A549 (cell line): ENCODE data around the gene AUTS2. TPM values are rescaled to one million over a fixed set of nuclear protein-coding genes. Genes with fewer than 3 reads are reported as not detected.

Experiments
- ATAC-seq, 2 experiments: fragments of 200-7000 bp in 1 of 2; fragments of >200 bp in 1 of 2; cut with Nextera tagmentation in 1 of 2; cut with Tn5 transposase in 1 of 2; 3 replicates each; pipeline versions ENCODE4 v1.8.0 to v1.9.1; 2018 to 2020; ENCODE audit warnings: mild to moderate bottlenecking in 1 of 2, moderate library complexity in 1 of 2
- CTCF ChIA-PET: fragments of 300-600 bp; sonication (Branson Sonifier 250); formaldehyde crosslinking; extraction: SDS; loops from one replicate; lab custom pipeline; 2021; ENCODE audit warnings: antibody characterized with exemption, inconsistent platforms; lab: Yijun Ruan, JAX
- POLR2A ChIA-PET: fragments of 350-600 bp; formaldehyde crosslinking; extraction: SDS; loops from one replicate; lab custom pipeline; 2021; ENCODE audit warnings: antibody characterized with exemption, inconsistent platforms; lab: Yijun Ruan, JAX
- DNase-seq, 2 experiments: peaks; one replicate each; pipeline versions ENCODE4 v3.0.0 to v3.0.0-alpha.2; 2011 to 2016; ENCODE audit warnings: low read depth in 1 of 2, low spot score in 1 of 2
- FAIRE-seq: peaks from 2 replicates; lab custom pipeline; 2011; peaks lifted over from hg19 to GRCh38; lab: Jason Lieb, UNC
- H3K27ac ChIP-seq, 2 experiments: fragments of >200 bp; sonication (Bioruptor Twin); formaldehyde crosslinking; 3 replicates each; pipeline ENCODE4 v1.5.1; 2016 to 2017
- H3K4me1 ChIP-seq: fragments of >200 bp; sonication (Bioruptor Twin); formaldehyde crosslinking; 3 replicates; pipeline ENCODE4 v1.6.1; 2016
- H3K4me2 ChIP-seq: fragments of >200 bp; sonication (Bioruptor Twin); formaldehyde crosslinking; 3 replicates; pipeline ENCODE4 v1.6.1; 2016
- H3K4me3 ChIP-seq: fragments of >200 bp; sonication (Bioruptor Twin); formaldehyde crosslinking; 3 replicates; pipeline ENCODE4 v1.5.1; 2016
- H3K9me3 ChIP-seq: fragments of >200 bp; sonication (Bioruptor Twin); formaldehyde crosslinking; 3 replicates; pipeline ENCODE4 v1.6.1; 2016
- BHLHE40 ChIP-seq: IDR thresholded peaks from 2 replicates; pipeline ENCODE4 v1.6.1; 2012; ENCODE audit warnings: low read depth, low read length, inconsistent platforms
- CBX2 ChIP-seq: fragments of 200-600 bp; sonication (generic); IDR thresholded peaks from 2 replicates; pipeline ENCODE4 v1.6.1; 2016; ENCODE audit warnings: low read depth, mild to moderate bottlenecking, borderline replicate concordance
- FOSL2 ChIP-seq, 2 experiments: fragments of 450-650 bp in 1 of 2; fragments of >200 bp in 1 of 2; sonication (Bioruptor Twin) in 1 of 2; formaldehyde crosslinking; IDR thresholded peaks; 2 replicates each; pipeline versions ENCODE4 v1.5.0 to v1.6.1; 2016 to 2020; ENCODE audit warnings: mild to moderate bottlenecking in 1 of 2, moderate library complexity in 1 of 2
- FOXS1 ChIP-seq: fragments of 250-450 bp; sonication (Bioruptor Pico); IDR thresholded peaks from 2 replicates; pipeline ENCODE4 v1.5.0; 2020; ENCODE audit warnings: mild to moderate bottlenecking, moderate library complexity
- GATA3 ChIP-seq: IDR thresholded peaks from 2 replicates; pipeline ENCODE4 v1.6.1; 2012; ENCODE audit warnings: borderline replicate concordance
- HDAC2 ChIP-seq: fragments of 200-600 bp; sonication (generic); IDR thresholded peaks from 2 replicates; pipeline ENCODE4 v1.6.1; 2016
- HES2 ChIP-seq: fragments of >200 bp; sonication (Bioruptor Twin); formaldehyde crosslinking; IDR thresholded peaks from 2 replicates; pipeline ENCODE4 v1.6.1; 2016
- HEYL ChIP-seq: fragments of 250-450 bp; sonication (Bioruptor Pico); IDR thresholded peaks from 2 replicates; pipeline ENCODE4 v1.8.0; 2021; ENCODE audit warnings: mild to moderate bottlenecking, moderate library complexity
- HMGXB4 ChIP-seq: fragments of 250-450 bp; sonication (Bioruptor Pico); IDR thresholded peaks from 2 replicates; pipeline ENCODE4 v1.5.0; 2021; ENCODE audit warnings: mild to moderate bottlenecking, moderate library complexity, borderline replicate concordance
- HOXB13 ChIP-seq: fragments of 250-450 bp; sonication (Bioruptor Pico); IDR thresholded peaks from 2 replicates; pipeline ENCODE4 v1.5.0; 2020; ENCODE audit warnings: low read depth, mild to moderate bottlenecking, moderate library complexity
- KDM5A ChIP-seq: fragments of 200-600 bp; sonication (generic); IDR thresholded peaks from 2 replicates; pipeline ENCODE4 v1.6.1; 2016; ENCODE audit warnings: antibody characterized with exemption, mild to moderate bottlenecking
- MAZ ChIP-seq: fragments of 150-350 bp; IDR thresholded peaks from 2 replicates; pipeline ENCODE4 v1.6.1; 2014; ENCODE audit warnings: antibody characterized with exemption, low read depth, low read length, borderline replicate concordance
- MYC ChIP-seq: IDR thresholded peaks from 2 replicates; pipeline ENCODE4 v1.6.1; 2012; ENCODE audit warnings: mild to moderate bottlenecking, inconsistent platforms, low read length, improper control_type of control experiment, borderline replicate concordance
- NFE2L2 ChIP-seq: fragments of 150-350 bp; conservative IDR thresholded peaks from 2 replicates; pipeline ENCODE4 v1.6.1; 2014; ENCODE audit warnings: low read length
- NPAS2 ChIP-seq: fragments of 250-450 bp; sonication (Bioruptor Pico); IDR thresholded peaks from 2 replicates; pipeline ENCODE4 v1.8.0; 2022; ENCODE audit warnings: mild to moderate bottlenecking, moderate library complexity, borderline replicate concordance
- NR3C1 ChIP-seq: fragments of >200 bp; sonication (Bioruptor Twin); formaldehyde crosslinking; IDR thresholded peaks from 3 replicates; pipeline ENCODE4 v1.6.1; 2017
- PHF8 ChIP-seq: fragments of 200-600 bp; sonication (generic); IDR thresholded peaks from 2 replicates; pipeline ENCODE4 v1.6.1; 2016; ENCODE audit warnings: low read depth, mild to moderate bottlenecking, antibody characterized with exemption, moderate library complexity, borderline replicate concordance
- RAD21 ChIP-seq, 2 experiments: fragments of >200 bp in 1 of 2; sonication (Bioruptor Twin) in 1 of 2; formaldehyde crosslinking in 1 of 2; IDR thresholded peaks in 1 of 2; conservative IDR thresholded peaks in 1 of 2; 2 replicates in 1 of 2; 3 replicates in 1 of 2; pipeline ENCODE4 v1.6.1; 2012 to 2018; ENCODE audit warnings: inconsistent platforms in 1 of 2
- TP53 ChIP-seq: fragments of 250-450 bp; sonication (Bioruptor Pico); IDR thresholded peaks from 2 replicates; pipeline ENCODE4 v1.5.0; 2021; ENCODE audit warnings: mild to moderate bottlenecking, moderate library complexity
- WGBS: methylation state at CpG from one replicate; pipeline ENCODE4 v1.1.6; 2017; ENCODE audit errors: missing lambda C conversion rate; 5-methylcytosine and 5-hydroxymethylcytosine counted together
- polyA plus RNA-seq, 4 experiments: library from polyadenylated mRNA; depleted of rRNA in 3 of 4; stranded (reverse); fragments of >200 nt; fragmentation: RNase III in 1 of 4; extraction: RNeasy Plus Mini Kit Qiagen cat#74134 plus additional on column Dnase treatment in 1 of 4; gene quantifications; 2 replicates in 3 of 4; 3 replicates in 1 of 4; pipeline ENCODE4 v1.2.3, GENCODE V29; 2011 to 2017
- TF ChIP-seq, protein P1 (sequence below): fragments of 250-450 bp; sonication (Bioruptor Pico); IDR thresholded peaks from 2 replicates; pipeline ENCODE4 v1.5.0; 2020; ENCODE audit warnings: low read depth, mild to moderate bottlenecking, moderate library complexity
- TF ChIP-seq, protein P2 (sequence below): IDR thresholded peaks from 2 replicates; pipeline ENCODE4 v1.6.1; 2012
- TF ChIP-seq, protein P3 (sequence below): fragments of >200 bp; sonication (Bioruptor Twin); formaldehyde crosslinking; IDR thresholded peaks from 3 replicates; pipeline ENCODE4 v1.5.1; 2016
- TF ChIP-seq, protein P4 (sequence below): fragments of 150-350 bp; IDR thresholded peaks from 2 replicates; pipeline ENCODE4 v1.6.1; 2014; ENCODE audit warnings: low read depth, mild to moderate bottlenecking, low read length

Gene AUTS2
- polyA plus RNA-seq, 2 of the 4 experiments (the other 2 are of a cell fraction): 1.6 to 3.6 TPM

DNA sequence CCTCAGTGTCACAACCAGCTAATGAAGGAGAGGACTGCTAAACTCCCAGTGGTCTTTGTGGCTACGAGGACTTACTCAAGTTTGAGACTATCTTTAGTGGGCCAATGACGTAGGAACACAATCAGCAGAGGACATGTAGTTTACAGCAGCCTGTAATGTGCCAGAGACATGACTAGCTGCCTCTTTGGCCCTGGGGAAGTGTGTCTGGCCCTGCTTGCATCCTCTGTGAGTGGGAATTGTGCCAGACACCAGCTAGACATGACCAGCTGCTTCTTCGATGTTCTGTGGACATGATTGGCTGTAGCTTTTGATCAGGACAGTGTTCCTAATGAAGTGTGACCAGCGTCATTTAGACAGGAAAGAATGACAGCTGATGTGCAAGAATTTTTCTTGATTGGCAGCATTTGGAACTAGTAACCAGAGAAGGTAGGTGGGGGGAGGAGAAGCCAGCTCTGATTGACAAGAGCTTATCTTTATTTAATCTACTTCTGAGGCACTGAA lies 141.7 kb downstream of the AUTS2 start:
- POLR2A ChIA-PET: no interaction called here
- CTCF ChIA-PET: interaction anchor here (1.6 kb wide), 1 partner anchor 9 kb away, joined by 4 read pairs; no protein-coding TSS in a partner anchor
- peak overlapping the region; percentile 47 for H3K4me2 ChIP-seq
- H3K4me3 ChIP-seq: no peak overlapping the region
- ATAC-seq: no peak
- peaks cover 25% of the 10 kb centered on the region for H3K4me1 ChIP-seq
- TF ChIP-seq HMGXB4: no peak
- TF ChIP-seq HES2: no peak
- no peak for TF ChIP-seq BHLHE40
- TF ChIP-seq FOSL2 (IDR thresholded peaks at IDR 0.05): no peak
- no peak for TF ChIP-seq FOSL2 (CRISPR knock-in tag; IDR thresholded peaks at IDR 0.05)
- TF ChIP-seq, protein P1, sequence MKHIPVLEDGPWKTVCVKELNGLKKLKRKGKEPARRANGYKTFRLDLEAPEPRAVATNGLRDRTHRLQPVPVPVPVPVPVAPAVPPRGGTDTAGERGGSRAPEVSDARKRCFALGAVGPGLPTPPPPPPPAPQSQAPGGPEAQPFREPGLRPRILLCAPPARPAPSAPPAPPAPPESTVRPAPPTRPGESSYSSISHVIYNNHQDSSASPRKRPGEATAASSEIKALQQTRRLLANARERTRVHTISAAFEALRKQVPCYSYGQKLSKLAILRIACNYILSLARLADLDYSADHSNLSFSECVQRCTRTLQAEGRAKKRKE (CRISPR knock-in tag): no peak
- TF ChIP-seq CBX2: no peak
- TF ChIP-seq MYC: no peak
- TF ChIP-seq PHF8: no peak
- TF ChIP-seq, all 56 proteins: peak for 0
- FAIRE-seq: no peak
- no peak for DNase-seq
- Histone ChIP-seq H3K27ac (0 out of 6 replicates have a peak overlapping the region, but pooled peaks of 1 of the 2 experiments have one; percentile 25), H3K9me3 (no peaks in the 10 kb centered on the region)
- 12% methylated on average over 4 of the region's 4 CpGs for WGBS

- WGBS: 66% methylated on average over 1 of the region's 1 CpG
- Histone ChIP-seq H3K9me3 (no peaks in the 10 kb centered on the region), H3K4me2 (no peak overlapping the region), H3K4me3 (no peak overlapping the region), H3K27ac (no peak overlapping the region), H3K4me1 (peaks cover 25% of the 10 kb centered on the region)
- no peak for FAIRE-seq
- DNase-seq: no peak
- TF ChIP-seq TP53: no peak
- TF ChIP-seq, protein P2, sequence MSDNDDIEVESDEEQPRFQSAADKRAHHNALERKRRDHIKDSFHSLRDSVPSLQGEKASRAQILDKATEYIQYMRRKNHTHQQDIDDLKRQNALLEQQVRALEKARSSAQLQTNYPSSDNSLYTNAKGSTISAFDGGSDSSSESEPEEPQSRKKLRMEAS: no peak
- TF ChIP-seq KDM5A: no peak
- no peak for TF ChIP-seq FOXS1 (CRISPR knock-in tag)
- TF ChIP-seq, protein P3, sequence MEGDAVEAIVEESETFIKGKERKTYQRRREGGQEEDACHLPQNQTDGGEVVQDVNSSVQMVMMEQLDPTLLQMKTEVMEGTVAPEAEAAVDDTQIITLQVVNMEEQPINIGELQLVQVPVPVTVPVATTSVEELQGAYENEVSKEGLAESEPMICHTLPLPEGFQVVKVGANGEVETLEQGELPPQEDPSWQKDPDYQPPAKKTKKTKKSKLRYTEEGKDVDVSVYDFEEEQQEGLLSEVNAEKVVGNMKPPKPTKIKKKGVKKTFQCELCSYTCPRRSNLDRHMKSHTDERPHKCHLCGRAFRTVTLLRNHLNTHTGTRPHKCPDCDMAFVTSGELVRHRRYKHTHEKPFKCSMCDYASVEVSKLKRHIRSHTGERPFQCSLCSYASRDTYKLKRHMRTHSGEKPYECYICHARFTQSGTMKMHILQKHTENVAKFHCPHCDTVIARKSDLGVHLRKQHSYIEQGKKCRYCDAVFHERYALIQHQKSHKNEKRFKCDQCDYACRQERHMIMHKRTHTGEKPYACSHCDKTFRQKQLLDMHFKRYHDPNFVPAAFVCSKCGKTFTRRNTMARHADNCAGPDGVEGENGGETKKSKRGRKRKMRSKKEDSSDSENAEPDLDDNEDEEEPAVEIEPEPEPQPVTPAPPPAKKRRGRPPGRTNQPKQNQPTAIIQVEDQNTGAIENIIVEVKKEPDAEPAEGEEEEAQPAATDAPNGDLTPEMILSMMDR: no peak
- no peak for TF ChIP-seq RAD21 (conservative IDR thresholded peaks at IDR 0.05 in 1 of 2, IDR thresholded peaks at IDR 0.05 in 1 of 2)
- TF ChIP-seq, protein P4, sequence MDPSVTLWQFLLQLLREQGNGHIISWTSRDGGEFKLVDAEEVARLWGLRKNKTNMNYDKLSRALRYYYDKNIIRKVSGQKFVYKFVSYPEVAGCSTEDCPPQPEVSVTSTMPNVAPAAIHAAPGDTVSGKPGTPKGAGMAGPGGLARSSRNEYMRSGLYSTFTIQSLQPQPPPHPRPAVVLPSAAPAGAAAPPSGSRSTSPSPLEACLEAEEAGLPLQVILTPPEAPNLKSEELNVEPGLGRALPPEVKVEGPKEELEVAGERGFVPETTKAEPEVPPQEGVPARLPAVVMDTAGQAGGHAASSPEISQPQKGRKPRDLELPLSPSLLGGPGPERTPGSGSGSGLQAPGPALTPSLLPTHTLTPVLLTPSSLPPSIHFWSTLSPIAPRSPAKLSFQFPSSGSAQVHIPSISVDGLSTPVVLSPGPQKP: no peak
- TF ChIP-seq GATA3: no peak
- TF ChIP-seq NFE2L2: no peak
- TF ChIP-seq NR3C1: no peak
- TF ChIP-seq MAZ: no peak
- TF ChIP-seq, protein P1 (CRISPR knock-in tag): no peak
- TF ChIP-seq HDAC2: no peak
- no peak for TF ChIP-seq HEYL
- no peak for TF ChIP-seq HOXB13 (CRISPR knock-in tag)
- TF ChIP-seq NPAS2 (CRISPR knock-in tag): no peak
- ChIA-PET POLR2A (no interaction called here), CTCF (no interaction called here)
- no peak for ATAC-seq
These were observed 144.0 kb downstream of the AUTS2 start for GRCh38 chr7:69742237-69742636.
